Smooth muscle cell (in vitro differentiated cells): ENCODE results near the gene STAT6. TPM values are rescaled to one million over a fixed set of nuclear protein-coding genes. Genes with fewer than 3 reads are reported as not detected.

Source experiments
- DNase-seq: peaks from one replicate; lab custom pipeline; 2025; ENCODE audit not compliant: unreplicated experiment; lab: John Stamatoyannopoulos, UW
- H2AFZ ChIP-seq: fragments of 200-600 bp; sonication (generic); 2 replicates; pipeline ENCODE4 v1.6.0; 2016; ENCODE audit warnings: antibody characterized with exemption, low read depth, mild to moderate bottlenecking
- H3F3A ChIP-seq: fragments of 200-600 bp; sonication (generic); 2 replicates; pipeline ENCODE4 v1.6.0; 2017; ENCODE audit warnings: antibody characterized with exemption, low read depth
- H3K27ac ChIP-seq: fragments of 200-600 bp; sonication (generic); 2 replicates; pipeline ENCODE4 v1.5.1; 2016; ENCODE audit warnings: low read depth, mild to moderate bottlenecking
- H3K27me3 ChIP-seq: fragments of 200-600 bp; sonication (generic); 2 replicates; pipeline ENCODE4 v1.6.1; 2016; ENCODE audit warnings: low read depth, mild to moderate bottlenecking
- H3K36me3 ChIP-seq: fragments of 200-600 bp; sonication (generic); 2 replicates; pipeline ENCODE4 v1.5.1; 2016; ENCODE audit warnings: low read depth
- H3K4me1 ChIP-seq: fragments of 200-600 bp; sonication (generic); 2 replicates; pipeline ENCODE4 v1.5.1; 2016; ENCODE audit warnings: low read depth
- H3K4me2 ChIP-seq: fragments of 200-600 bp; sonication (generic); 2 replicates; pipeline ENCODE4 v1.6.0; 2016; ENCODE audit warnings: mild to moderate bottlenecking
- H3K4me3 ChIP-seq: fragments of 200-600 bp; sonication (generic); 2 replicates; pipeline ENCODE4 v1.5.1; 2016; ENCODE audit warnings: mild to moderate bottlenecking
- H3K79me2 ChIP-seq: fragments of 200-600 bp; sonication (generic); 2 replicates; pipeline ENCODE4 v1.6.0; 2016; ENCODE audit warnings: low read depth, mild to moderate bottlenecking
- H3K9ac ChIP-seq: fragments of 200-600 bp; sonication (generic); 2 replicates; pipeline ENCODE4 v1.6.0; 2016; ENCODE audit warnings: low read depth
- H3K9me3 ChIP-seq: fragments of 200-600 bp; sonication (generic); replicated peaks from 2 replicates; pipeline ENCODE4 v1.5.1; 2016; ENCODE audit warnings: low read depth
- H4K20me1 ChIP-seq: fragments of 200-600 bp; sonication (generic); 2 replicates; pipeline ENCODE4 v1.6.0; 2016; ENCODE audit warnings: low read depth
- CTCF ChIP-seq: fragments of 200-600 bp; sonication (generic); IDR thresholded peaks from 2 replicates; pipeline ENCODE4 v1.5.1; 2017; ENCODE audit warnings: borderline replicate concordance, mild to moderate bottlenecking, antibody characterized with exemption; ENCODE audit not compliant: insufficient read depth, poor library complexity, severe bottlenecking
- WGBS: methylation state at CpG from one replicate; pipeline ENCODE4 v1.1.7; 2016; ENCODE audit warnings: low lambda C conversion rate; 5-methylcytosine and 5-hydroxymethylcytosine counted together
- polyA plus RNA-seq: library from polyadenylated mRNA; unstranded; fragments of >200 nt; fragmentation: Nextera tagmentation; extraction: Ambion mirVana; gene quantifications from 2 replicates; pipeline ENCODE4 v1.2.1, GENCODE V29; 2016
- total RNA-seq: library from RNA; depleted of rRNA; stranded (reverse); fragments of >200 nt; gene quantifications from 2 replicates; pipeline ENCODE4 v1.2.3, GENCODE V29; 2014

The STAT6 gene
- total and polyA plus RNA-seq, 2 experiments from 2014 or later = 38.7 to 39.1 TPM

- Histone ChIP-seq H3K9me3 (no peaks in the 10 kb centered on the region), H3K27ac (no peak overlapping the region), H3K79me2 (no peaks in the 10 kb centered on the region), H3K9ac (no peak overlapping the region), H3F3A (peaks cover 6% of the 10 kb centered on the region), H3K36me3 (no peaks in the 10 kb centered on the region), H4K20me1 (no peaks in the 10 kb centered on the region), H3K27me3 (peaks cover 3% of the 10 kb centered on the region), H2AFZ (no peak overlapping the region), H3K4me2 (no peak overlapping the region), H3K4me3 (no peak overlapping the region), H3K4me1 (no peaks in the 10 kb centered on the region)
- 39% methylated on average over 1 of the region's 1 CpG for WGBS
- no peak for DNase-seq
- TF ChIP-seq CTCF = no peak
Observed at GRCh38 chr12:57047981-57048380, 63.2 kb downstream of the STAT6 start.

- Histone ChIP-seq H3K79me2 (no peaks in the 10 kb centered on the region), H3K4me3 (no peak overlapping the region), H2AFZ (no peak overlapping the region), H3K36me3 (no peaks in the 10 kb centered on the region), H3K9me3 (no peaks in the 10 kb centered on the region), H3K27ac (no peak overlapping the region), H3F3A (peaks cover 6% of the 10 kb centered on the region), H3K9ac (no peak overlapping the region), H4K20me1 (no peaks in the 10 kb centered on the region), H3K4me1 (no peaks in the 10 kb centered on the region), H3K4me2 (no peak overlapping the region), H3K27me3 (peaks cover 5% of the 10 kb centered on the region)
- WGBS = 90% methylated on average over 10 of the region's 10 CpGs
- no peak for TF ChIP-seq CTCF
- no peak for DNase-seq
Observed at GRCh38 chr12:57046947-57047890, 63.9 kb downstream of the STAT6 start.

- Histone ChIP-seq H3K79me2 (no peaks in the 10 kb centered on the region), H3K4me1 (no peaks in the 10 kb centered on the region), H3K9ac (no peak overlapping the region), H3K36me3 (no peaks in the 10 kb centered on the region), H3K4me2 (no peak overlapping the region), H3K4me3 (no peak overlapping the region), H3K9me3 (no peaks in the 10 kb centered on the region), H3F3A (peaks cover 6% of the 10 kb centered on the region), H4K20me1 (no peaks in the 10 kb centered on the region), H3K27ac (no peak overlapping the region), H3K27me3 (peaks cover 11% of the 10 kb centered on the region), H2AFZ (no peak overlapping the region)
- TF ChIP-seq CTCF = no peak
- DNase-seq = no peak
- WGBS = 72% methylated on average over 6 of the region's 6 CpGs
Observed at GRCh38 chr12:57046086-57046791, 64.9 kb downstream of the STAT6 start.

Other genes with a start within 250 kb of the STAT6 start
- 1.1 and 4.4 TPM in 2 replicates for gene SDR9C7, start 177.0 kb downstream of the STAT6 start, total RNA-seq
- gene SDR9C7, start 177.0 kb downstream of the STAT6 start, polyA plus RNA-seq = 0.83 and 0.97 TPM in 2 replicates
- gene RDH16, start 153.8 kb downstream of the STAT6 start, total RNA-seq = 0.94 and 2.0 TPM in 2 replicates
- gene RDH16, start 153.8 kb downstream of the STAT6 start, polyA plus RNA-seq = 0.55 and 3.4 TPM in 2 replicates
- 7.3 and 8.5 TPM in 2 replicates for gene ZBTB39, start 104.8 kb downstream of the STAT6 start, total RNA-seq
- 2.6 and 3.6 TPM in 2 replicates for gene ZBTB39, start 104.8 kb downstream of the STAT6 start, polyA plus RNA-seq
- 0.90 and 6.3 TPM in 2 replicates for gene TAC3, start 94.8 kb downstream of the STAT6 start, total RNA-seq
- gene TAC3, start 94.8 kb downstream of the STAT6 start, polyA plus RNA-seq = 1.7 and 4.1 TPM in 2 replicates
- not detected in 2 replicates for gene MYO1A, start 61.2 kb downstream of the STAT6 start, total RNA-seq
- gene MYO1A, start 61.2 kb downstream of the STAT6 start, polyA plus RNA-seq = not detected in 2 replicates
- gene NEMP1, start 32.6 kb downstream of the STAT6 start, total RNA-seq = 8.9 and 12.6 TPM in 2 replicates
- gene NEMP1, start 32.6 kb downstream of the STAT6 start, polyA plus RNA-seq = 3.2 and 4.0 TPM in 2 replicates
- gene NAB2, start 22.2 kb downstream of the STAT6 start, total RNA-seq = 57.8 and 58.3 TPM in 2 replicates
- gene NAB2, start 22.2 kb downstream of the STAT6 start, polyA plus RNA-seq = 37.9 and 39.7 TPM in 2 replicates
- 80.3 and 95.4 TPM in 2 replicates for gene LRP1, start 17.1 kb upstream of the STAT6 start, total RNA-seq
- 75.3 and 83.1 TPM in 2 replicates for gene LRP1, start 17.1 kb upstream of the STAT6 start, polyA plus RNA-seq
- gene LRP1-AS, start 36.3 kb upstream of the STAT6 start, total RNA-seq = not detected in 2 replicates
- not detected in 2 replicates for gene LRP1-AS, start 36.3 kb upstream of the STAT6 start, polyA plus RNA-seq
- 1.6 and 3.9 TPM in 2 replicates for gene NXPH4, start 105.4 kb upstream of the STAT6 start, total RNA-seq
- 8.5 and 10.7 TPM in 2 replicates for gene NXPH4, start 105.4 kb upstream of the STAT6 start, polyA plus RNA-seq
- 82.1 and 117 TPM in 2 replicates for gene SHMT2, start 118.3 kb upstream of the STAT6 start, total RNA-seq
- gene SHMT2, start 118.3 kb upstream of the STAT6 start, polyA plus RNA-seq = 107 TPM in 2 replicates
- 1.4 TPM in 1 of 2 replicates, not detected in the other for gene STAC3, start 139.8 kb upstream of the STAT6 start, total RNA-seq
- gene STAC3, start 139.8 kb upstream of the STAT6 start, polyA plus RNA-seq = not detected in 2 replicates